GM12878 (cell line): Measurements from ENCODE around the gene LTBP3. TPM values are rescaled to one million over a fixed set of nuclear protein-coding genes. Genes with fewer than 3 reads are reported as not detected.

Experiments used
- ASH2L ChIP-seq: fragments of 300-600, 200-600 bp; sonication (generic); IDR thresholded peaks from 2 replicates; pipeline ENCODE4 v1.6.1; 2017; ENCODE audit warnings: low read depth, mild to moderate bottlenecking, borderline replicate concordance
- CEBPZ ChIP-seq: fragments of 150-350 bp; IDR thresholded peaks from 2 replicates; pipeline ENCODE4 v1.6.1; 2016; ENCODE audit warnings: low read depth, low read length
- ELK1 ChIP-seq: IDR thresholded peaks from 2 replicates; pipeline ENCODE4 v1.6.1; 2012; ENCODE audit warnings: low read depth, low read length, improper control_type of control experiment
- MTA3 ChIP-seq: IDR thresholded peaks from 2 replicates; pipeline ENCODE4 v1.6.1; 2012; ENCODE audit warnings: low read length, inconsistent platforms, borderline replicate concordance
- NFXL1 ChIP-seq: fragments of 450-650 bp; IDR thresholded peaks from 2 replicates; pipeline ENCODE4 v1.6.1; 2017; ENCODE audit warnings: antibody characterized with exemption, mild to moderate bottlenecking, borderline replicate concordance
- NKRF ChIP-seq: fragments of 450-650 bp; conservative IDR thresholded peaks from 2 replicates; pipeline ENCODE4 v1.6.1; 2017; ENCODE audit warnings: mild to moderate bottlenecking, moderate library complexity
- RELB ChIP-seq: fragments of 450-650 bp; IDR thresholded peaks from 2 replicates; pipeline ENCODE4 v1.6.1; 2017; ENCODE audit warnings: low read depth, mild to moderate bottlenecking, moderate library complexity
- SREBF1 ChIP-seq: IDR thresholded peaks from 2 replicates; pipeline ENCODE4 v1.6.1; 2012; ENCODE audit warnings: mild to moderate bottlenecking, low read length
- TARDBP ChIP-seq: IDR thresholded peaks from 2 replicates; pipeline ENCODE4 v1.6.1; 2016; ENCODE audit warnings: borderline replicate concordance
- ZBTB33 ChIP-seq: fragments of 450-650 bp; IDR thresholded peaks from 2 replicates; pipeline ENCODE4 v1.6.1; 2017; ENCODE audit warnings: mild to moderate bottlenecking
- ZBTB40 ChIP-seq: fragments of 450-650 bp; IDR thresholded peaks from 2 replicates; pipeline ENCODE4 v1.6.1; 2016; ENCODE audit warnings: mild to moderate bottlenecking, moderate library complexity, borderline replicate concordance
- polyA plus RNA-seq, 11 experiments: library from polyadenylated mRNA; depleted of rRNA in 4 of 11; unstranded in 6 of 11; stranded (reverse) in 5 of 11; fragments of >200 nt; fragmentation: Nextera tagmentation in 4 of 11; fragmentation: Illumina TruSeq in 1 of 11; extraction: Ambion mirVana in 4 of 11; extraction: Trizol in 1 of 11; gene quantifications; 1 replicate in 1 of 11; 2 replicates in 10 of 11; pipeline versions ENCODE4 v1.2.1 to v1.2.3, GENCODE V29; 2011 to 2016; ENCODE audit warnings: inconsistent platforms in 2 of 11, missing spikeins in 2 of 11, low read depth in 1 of 11
- total RNA-seq, 4 experiments: library from RNA; depleted of rRNA in 3 of 4; stranded (reverse); fragments of >200 nt in 3 of 4; fragmentation: Illumina TruSeq in 1 of 4; extraction: Trizol in 1 of 4; gene quantifications; 2 replicates each; pipeline versions ENCODE4 v1.2.1 to v1.2.3, GENCODE V29; 2013 to 2021

Gene LTBP3
- total and polyA plus RNA-seq, 10 of the 15 experiments (the other 5 are each of a cell fraction or from before 2014, with no cell fraction given): 2.2 to 12.2 (median 6.2) TPM; not detected in 2

GRCh38 chr11:65540290-65541092 is 17.7 kb downstream of the LTBP3 start (continued):
- TF ChIP-seq ZBTB33 (no peak), NFXL1 (no peak), ASH2L (no peak), MTA3 (no peak), ELK1 (no peak), TARDBP (no peak), NKRF (peak; percentile 81), SREBF1 (no peak), CEBPZ (no peak), ZBTB40 (peak; percentile 61; the same call in 1 of the 2 replicates), RELB (0 out of 2 replicates have a peak, but pooled peaks have one; percentile 36)
